ENCODE measurements around the gene RASSF8. TPM values are rescaled to one million over a fixed set of nuclear protein-coding genes. Genes with fewer than 3 reads are reported as not detected.

Gene RASSF8
- total and polyA plus RNA-seq, 2 donors from 2014 or later = 12.0 to 52.8 TPM

DNA sequence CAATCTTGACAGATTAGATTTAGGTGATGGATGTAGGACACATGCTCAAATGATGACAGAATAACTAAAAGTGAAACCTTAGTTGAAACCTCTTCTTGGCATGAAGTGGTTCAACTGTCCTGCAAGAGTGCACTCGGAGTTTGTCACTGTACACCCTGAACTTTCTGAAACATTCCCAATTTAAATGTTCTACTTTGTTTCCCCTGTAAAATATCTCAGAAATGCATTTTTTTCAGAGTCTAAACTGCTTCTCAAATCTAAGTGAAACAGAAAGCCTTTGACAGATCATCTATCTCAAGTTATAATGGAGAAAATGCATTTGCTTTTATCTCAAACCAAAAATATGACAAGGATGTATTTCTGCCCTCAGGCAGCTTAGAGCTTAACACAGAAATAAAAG lies 100.3 kb downstream of the RASSF8 start:
- intact Hi-C loops (cut with DNase I) = no loop called here
- no peak overlapping the region for H3K4me3 ChIP-seq (ENCODE audit: low read length in 3 of 3)
- DNase-seq = no peak
- no peaks in the 10 kb centered on the region for H3K27me3 ChIP-seq (ENCODE audit: control insufficient read depth, insufficient read depth, low read length)
- TF ChIP-seq, protein P1, sequence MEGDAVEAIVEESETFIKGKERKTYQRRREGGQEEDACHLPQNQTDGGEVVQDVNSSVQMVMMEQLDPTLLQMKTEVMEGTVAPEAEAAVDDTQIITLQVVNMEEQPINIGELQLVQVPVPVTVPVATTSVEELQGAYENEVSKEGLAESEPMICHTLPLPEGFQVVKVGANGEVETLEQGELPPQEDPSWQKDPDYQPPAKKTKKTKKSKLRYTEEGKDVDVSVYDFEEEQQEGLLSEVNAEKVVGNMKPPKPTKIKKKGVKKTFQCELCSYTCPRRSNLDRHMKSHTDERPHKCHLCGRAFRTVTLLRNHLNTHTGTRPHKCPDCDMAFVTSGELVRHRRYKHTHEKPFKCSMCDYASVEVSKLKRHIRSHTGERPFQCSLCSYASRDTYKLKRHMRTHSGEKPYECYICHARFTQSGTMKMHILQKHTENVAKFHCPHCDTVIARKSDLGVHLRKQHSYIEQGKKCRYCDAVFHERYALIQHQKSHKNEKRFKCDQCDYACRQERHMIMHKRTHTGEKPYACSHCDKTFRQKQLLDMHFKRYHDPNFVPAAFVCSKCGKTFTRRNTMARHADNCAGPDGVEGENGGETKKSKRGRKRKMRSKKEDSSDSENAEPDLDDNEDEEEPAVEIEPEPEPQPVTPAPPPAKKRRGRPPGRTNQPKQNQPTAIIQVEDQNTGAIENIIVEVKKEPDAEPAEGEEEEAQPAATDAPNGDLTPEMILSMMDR (IDR thresholded peaks at IDR 0.05; ENCODE audit: borderline replicate concordance, extremely low read depth, insufficient read depth) = no peak
- FAIRE-seq = no peak
- H3K27ac ChIP-seq (ENCODE audit: low read depth in 2 of 2, low read length in 2 of 2) = no peak overlapping the region
- H3K36me3 ChIP-seq (ENCODE audit: control insufficient read depth in 2 of 3, insufficient read depth in 3 of 3, low read length in 3 of 3) = no peaks in the 10 kb centered on the region
- H3K9me3 ChIP-seq (ENCODE audit: control insufficient read depth in 2 of 3, insufficient read depth in 1 of 3, low read length in 3 of 3) = no peaks in the 10 kb centered on the region
- no peak overlapping the region for H3K9ac ChIP-seq (ENCODE audit: low read length in 3 of 3)
- H3K4me1 ChIP-seq (ENCODE audit: control insufficient read depth in 2 of 3, insufficient read depth in 2 of 3, low read depth in 1 of 3, low read length in 3 of 3) = no peaks in the 10 kb centered on the region

DNA sequence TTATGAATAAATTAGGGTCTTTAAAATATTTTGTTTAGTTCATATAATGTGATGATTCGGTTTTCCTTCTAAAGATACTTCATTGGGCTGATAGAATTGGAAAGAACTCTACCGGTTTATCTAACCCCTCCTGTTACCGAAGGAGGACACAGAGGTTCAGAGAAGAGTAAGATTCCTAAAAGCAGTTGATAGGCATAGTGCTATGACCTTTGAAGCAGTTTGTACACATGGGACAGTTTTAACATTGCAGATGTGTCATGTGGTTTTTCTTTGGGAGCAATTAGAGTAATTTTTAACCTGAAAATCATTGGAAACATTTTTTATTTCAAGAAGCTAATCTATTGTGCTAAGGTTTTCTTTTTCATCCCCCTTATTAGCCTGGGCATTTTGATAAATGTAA lies 103.5 kb downstream of the RASSF8 start:
- no peaks in the 10 kb centered on the region for H3K36me3 ChIP-seq (ENCODE audit: control insufficient read depth in 2 of 3, insufficient read depth in 3 of 3, low read length in 3 of 3)
- intact Hi-C loops (cut with DNase I) = no loop called here
- H3K27ac ChIP-seq (ENCODE audit: low read depth in 2 of 2, low read length in 2 of 2) = no peak overlapping the region
- no peaks in the 10 kb centered on the region for H3K27me3 ChIP-seq (ENCODE audit: control insufficient read depth, insufficient read depth, low read length)
- no peaks in the 10 kb centered on the region for H3K4me1 ChIP-seq (ENCODE audit: control insufficient read depth in 2 of 3, insufficient read depth in 2 of 3, low read depth in 1 of 3, low read length in 3 of 3)
- DNase-seq = no peak
- no peak for FAIRE-seq
- TF ChIP-seq, protein P1 (IDR thresholded peaks at IDR 0.05; ENCODE audit: borderline replicate concordance, extremely low read depth, insufficient read depth) = no peak
- no peak overlapping the region for H3K4me3 ChIP-seq (ENCODE audit: low read length in 3 of 3)
- no peak overlapping the region for H3K9ac ChIP-seq (ENCODE audit: low read length in 3 of 3)
- no peaks in the 10 kb centered on the region for H3K9me3 ChIP-seq (ENCODE audit: control insufficient read depth in 2 of 3, insufficient read depth in 1 of 3, low read length in 3 of 3)

- H3K9ac ChIP-seq (ENCODE audit: low read length in 3 of 3) = no peak overlapping the region
- H3K9me3 ChIP-seq (ENCODE audit: control insufficient read depth in 2 of 3, insufficient read depth in 1 of 3, low read length in 3 of 3) = no peaks in the 10 kb centered on the region
- TF ChIP-seq, protein P1 (IDR thresholded peaks at IDR 0.05; ENCODE audit: borderline replicate concordance, extremely low read depth, insufficient read depth) = no peak
- H3K4me3 ChIP-seq (ENCODE audit: low read length in 3 of 3) = no peak overlapping the region
- H3K4me1 ChIP-seq (ENCODE audit: control insufficient read depth in 2 of 3, insufficient read depth in 2 of 3, low read depth in 1 of 3, low read length in 3 of 3) = no peaks in the 10 kb centered on the region
- FAIRE-seq (no peak), DNase-seq (no peak)
- H3K27me3 ChIP-seq (ENCODE audit: control insufficient read depth, insufficient read depth, low read length) = no peaks in the 10 kb centered on the region
- no peak overlapping the region for H3K27ac ChIP-seq (ENCODE audit: low read depth in 2 of 2, low read length in 2 of 2)
- intact Hi-C loops (cut with DNase I) = no loop called here
- H3K36me3 ChIP-seq (ENCODE audit: control insufficient read depth in 2 of 3, insufficient read depth in 3 of 3, low read length in 3 of 3) = no peaks in the 10 kb centered on the region
Measured at GRCh38 chr12:26062566-26062965, 104.1 kb downstream of the RASSF8 start.

DNA sequence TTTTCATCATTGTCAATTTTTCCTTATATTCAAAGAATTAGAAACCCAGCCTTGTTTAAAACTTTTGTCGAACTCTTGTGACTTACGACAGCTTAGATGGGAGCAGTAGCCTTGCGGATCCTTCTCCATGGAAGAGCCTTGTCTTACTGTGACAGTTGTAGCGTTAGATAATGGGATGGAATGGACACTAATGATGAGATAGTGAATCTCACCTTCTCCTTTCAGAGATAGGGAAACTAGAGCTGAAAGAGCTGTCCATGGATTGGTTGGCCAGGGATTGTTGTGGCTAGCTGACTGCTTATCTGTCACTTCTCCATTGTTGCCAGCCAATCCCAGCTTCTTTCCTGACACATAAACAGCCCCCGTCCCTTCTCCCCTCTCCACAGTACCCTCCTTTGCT lies 107.0 kb downstream of the RASSF8 start:
- no peak overlapping the region for H3K9ac ChIP-seq (ENCODE audit: low read length in 3 of 3)
- DNase-seq (no peak), FAIRE-seq (no peak)
- H3K36me3 ChIP-seq (ENCODE audit: control insufficient read depth in 2 of 3, insufficient read depth in 3 of 3, low read length in 3 of 3) = no peaks in the 10 kb centered on the region
- intact Hi-C loops (cut with DNase I) = no loop called here
- H3K4me1 ChIP-seq (ENCODE audit: control insufficient read depth in 2 of 3, insufficient read depth in 2 of 3, low read depth in 1 of 3, low read length in 3 of 3) = no peaks in the 10 kb centered on the region
- H3K4me3 ChIP-seq (ENCODE audit: low read length in 3 of 3) = no peak overlapping the region
- H3K27me3 ChIP-seq (ENCODE audit: control insufficient read depth, insufficient read depth, low read length) = no peaks in the 10 kb centered on the region
- H3K9me3 ChIP-seq (ENCODE audit: control insufficient read depth in 2 of 3, insufficient read depth in 1 of 3, low read length in 3 of 3) = no peaks in the 10 kb centered on the region
- TF ChIP-seq, protein P1 (IDR thresholded peaks at IDR 0.05; ENCODE audit: borderline replicate concordance, extremely low read depth, insufficient read depth) = no peak
- no peak overlapping the region for H3K27ac ChIP-seq (ENCODE audit: low read depth in 2 of 2, low read length in 2 of 2)

Data from kidney (tissue), 14 donors.